Erythroblast (primary cell): Measurements from ENCODE around the gene AUTS2.

Experiments used
- DNase-seq, 2 experiments: peaks; one replicate each; lab custom pipeline; 2025; lab: John Stamatoyannopoulos, UW
- GATA1 ChIP-seq: IDR thresholded peaks from 2 replicates; pipeline ENCODE4 v1.6.1; 2011; ENCODE audit warnings: low read depth, mild to moderate bottlenecking, control low read depth, low read length, moderate library complexity
- POLR2A ChIP-seq: IDR thresholded peaks from 2 replicates; pipeline ENCODE4 v1.6.1; 2011; ENCODE audit warnings: mild to moderate bottlenecking, low read length

Gene AUTS2

GRCh38 chr7:70237831-70238575 lies 639.7 kb downstream of the AUTS2 start:
- TF ChIP-seq GATA1 (no peak), POLR2A (no peak)
- no peak for DNase-seq

GRCh38 chr7:70239918-70240317 lies 641.6 kb downstream of the AUTS2 start:
- no peak for DNase-seq
- TF ChIP-seq GATA1: no peak
- no peak for TF ChIP-seq POLR2A

DNA sequence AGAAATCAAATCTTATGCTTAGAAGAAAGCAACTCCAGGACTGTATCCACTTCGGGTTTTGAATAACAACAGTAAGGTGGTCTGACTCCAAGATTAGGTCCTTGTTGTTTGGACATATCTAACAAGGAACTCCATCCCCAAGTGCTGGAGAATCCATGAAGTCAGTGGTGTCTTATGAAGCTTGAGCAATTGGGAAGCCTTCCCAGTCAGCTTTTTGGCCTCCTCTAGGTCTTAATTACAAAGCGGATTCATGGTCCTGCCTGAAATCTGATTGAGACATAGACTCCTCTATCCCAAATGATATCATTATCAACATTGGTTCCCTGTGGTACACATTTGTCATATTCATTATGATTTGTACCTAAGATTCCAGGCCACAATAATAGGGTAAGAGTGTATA lies 642.6 kb downstream of the AUTS2 start:
- no peak for DNase-seq

DNA sequence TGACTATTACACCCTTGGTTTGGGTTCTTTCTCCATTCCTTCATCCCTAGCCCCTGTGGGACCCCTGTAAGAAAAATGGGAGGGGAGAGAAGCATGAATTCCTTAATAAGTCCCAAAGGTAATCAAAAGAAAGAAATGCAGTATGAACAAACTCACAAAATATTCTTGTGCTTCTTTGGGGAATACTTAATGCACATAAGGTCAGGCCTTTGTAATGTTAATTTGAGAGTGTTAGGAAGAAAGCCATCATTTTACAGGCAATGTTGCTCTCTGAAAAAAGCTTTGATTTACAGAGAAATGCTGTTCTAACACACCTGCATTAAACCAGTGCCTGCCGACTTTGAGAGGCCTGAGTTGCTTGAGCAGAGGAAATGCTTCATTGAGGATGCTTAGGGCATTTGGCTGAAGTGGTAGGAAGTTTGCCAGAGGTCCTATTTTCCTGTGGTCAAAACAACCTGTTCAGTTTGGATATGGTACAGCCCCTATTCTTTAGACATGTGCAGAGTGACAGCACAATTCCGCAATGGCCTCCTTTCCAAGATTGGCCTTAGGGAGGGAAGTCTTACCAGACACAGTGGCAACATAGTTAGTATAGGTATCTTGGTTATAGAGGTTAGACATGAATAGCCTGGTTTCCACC lies 643.4 kb downstream of the AUTS2 start:
- TF ChIP-seq POLR2A (no peak), GATA1 (no peak)
- no peak for DNase-seq

More for the DNA sequence above, 642.6 kb downstream of the AUTS2 start:
- TF ChIP-seq GATA1 (no peak), POLR2A (no peak)

- DNase-seq: no peak
- TF ChIP-seq GATA1 (no peak), POLR2A (no peak)
These were observed 644.6 kb downstream of the AUTS2 start for GRCh38 chr7:70242826-70243225.

GRCh38 chr7:70243443-70243842 lies 645.2 kb downstream of the AUTS2 start:
- no peak for DNase-seq
- TF ChIP-seq POLR2A (no peak), GATA1 (no peak)

GRCh38 chr7:70257921-70258320 lies 659.6 kb downstream of the AUTS2 start:
- no peak for DNase-seq

GRCh38 chr7:70259502-70259901 lies 661.2 kb downstream of the AUTS2 start:
- no peak for TF ChIP-seq GATA1
- no peak for TF ChIP-seq POLR2A
- DNase-seq: no peak

More at GRCh38 chr7:70257921-70258320, 659.6 kb downstream of the AUTS2 start:
- TF ChIP-seq POLR2A (no peak), GATA1 (no peak)

DNA sequence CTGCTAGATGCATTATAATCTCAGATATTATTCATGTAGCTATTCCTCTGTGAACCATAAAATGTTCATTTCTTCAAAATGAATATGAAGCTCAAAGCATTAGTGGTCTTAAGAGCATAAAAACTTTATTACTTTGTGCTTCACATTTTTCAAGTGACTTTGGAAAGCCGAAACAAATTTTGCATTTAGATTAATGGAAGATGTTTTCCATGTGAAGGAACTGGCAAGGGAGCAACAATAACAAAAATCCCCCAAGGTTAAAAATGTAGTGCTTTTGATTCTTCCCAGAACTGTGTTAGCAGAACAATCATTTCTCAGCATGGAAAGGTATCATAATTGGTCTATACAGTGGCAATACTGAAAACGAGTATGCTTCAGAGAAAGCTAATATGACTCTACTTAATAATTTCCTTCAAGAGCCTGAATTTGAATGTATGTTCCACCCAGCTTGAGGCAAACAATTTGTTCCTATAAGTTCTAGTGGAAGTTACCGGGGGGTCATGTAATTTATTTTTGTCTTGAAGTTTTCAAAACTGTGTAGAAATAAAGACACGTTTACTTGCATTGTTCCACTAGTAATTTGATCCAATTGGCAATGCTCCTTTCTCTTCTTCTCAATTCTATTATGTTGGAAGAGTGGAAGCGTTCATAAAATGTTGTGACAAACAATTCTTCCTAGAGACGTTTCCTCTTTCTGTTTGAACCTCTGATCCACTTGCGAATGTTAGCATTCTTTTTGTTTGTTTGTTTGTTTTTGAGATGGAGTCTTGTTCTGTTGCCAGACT lies 665.4 kb downstream of the AUTS2 start:
- DNase-seq: no peak
- TF ChIP-seq POLR2A: no peak
- TF ChIP-seq GATA1: no peak

DNA sequence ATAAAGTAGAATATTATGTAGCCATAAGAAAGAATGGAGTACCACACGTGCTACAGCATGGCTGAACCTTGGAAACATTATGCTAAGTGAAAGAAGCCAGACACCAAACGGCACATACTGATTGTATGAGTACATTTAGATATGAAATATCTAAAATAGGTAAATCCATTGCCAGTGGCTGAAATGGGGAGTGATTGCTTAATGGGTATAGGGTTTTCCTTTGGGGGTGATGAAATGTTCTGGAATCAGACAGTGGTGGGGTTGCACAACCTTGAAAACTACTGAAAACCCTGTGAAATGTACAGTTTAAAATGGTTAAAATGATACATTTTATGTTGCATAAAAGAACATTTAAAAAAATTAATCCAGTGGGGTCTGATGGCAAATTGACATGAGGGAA lies 667.9 kb downstream of the AUTS2 start:
- no peak for DNase-seq
- no peak for TF ChIP-seq GATA1
- no peak for TF ChIP-seq POLR2A

- no peak for DNase-seq
- TF ChIP-seq GATA1: no peak
- TF ChIP-seq POLR2A: no peak
These were observed 669.3 kb downstream of the AUTS2 start for GRCh38 chr7:70267381-70268120.

DNA sequence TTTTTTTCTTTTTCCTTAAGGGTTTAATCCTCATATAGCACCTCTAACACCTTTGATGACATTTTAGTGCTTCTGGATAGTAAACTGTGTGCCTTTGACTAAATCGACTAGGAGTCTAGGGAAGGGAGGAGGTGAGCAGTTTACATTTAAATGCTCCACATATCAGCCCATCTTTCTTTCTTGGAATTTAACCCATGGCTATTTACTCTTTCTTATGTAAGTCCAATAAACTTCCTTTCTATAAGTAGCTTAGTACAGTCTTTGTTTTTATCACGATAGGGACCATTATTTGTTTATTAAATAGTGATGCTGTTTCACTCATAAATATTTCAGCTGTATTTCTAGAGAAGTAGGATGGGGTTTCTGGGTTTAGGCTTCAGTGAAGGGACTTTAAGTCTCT lies 669.9 kb downstream of the AUTS2 start:
- no peak for DNase-seq
- no peak for TF ChIP-seq GATA1
- no peak for TF ChIP-seq POLR2A

DNA sequence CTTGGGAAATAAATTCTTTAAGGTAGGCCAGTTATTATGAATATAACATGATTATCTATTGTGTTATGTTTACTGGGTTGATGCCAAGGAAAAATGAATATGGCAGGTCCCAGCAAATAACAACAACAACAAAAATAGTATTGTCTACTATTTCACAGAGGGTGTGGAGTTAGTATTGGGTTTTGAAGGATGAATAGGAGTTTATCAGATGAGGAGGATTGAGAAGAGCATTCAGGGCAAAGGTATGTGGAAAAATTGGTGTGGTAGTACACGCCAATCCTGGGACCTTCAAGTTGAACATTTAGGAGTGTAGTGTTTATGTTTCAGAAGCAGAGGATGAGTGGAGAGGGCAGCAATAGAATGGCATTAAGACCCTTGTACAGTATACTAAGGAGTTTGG lies 671.9 kb downstream of the AUTS2 start:
- TF ChIP-seq POLR2A (no peak), GATA1 (no peak)
- no peak for DNase-seq
